HG03460 (cell line): ENCODE results near the gene CORO7.

Source experiments
- ATAC-seq: cut with Tn5 transposase; IDR thresholded peaks from one replicate; pipeline ENCODE4 v1.9.1; 2021; ENCODE audit not compliant: unreplicated experiment

CORO7 gene

DNA sequence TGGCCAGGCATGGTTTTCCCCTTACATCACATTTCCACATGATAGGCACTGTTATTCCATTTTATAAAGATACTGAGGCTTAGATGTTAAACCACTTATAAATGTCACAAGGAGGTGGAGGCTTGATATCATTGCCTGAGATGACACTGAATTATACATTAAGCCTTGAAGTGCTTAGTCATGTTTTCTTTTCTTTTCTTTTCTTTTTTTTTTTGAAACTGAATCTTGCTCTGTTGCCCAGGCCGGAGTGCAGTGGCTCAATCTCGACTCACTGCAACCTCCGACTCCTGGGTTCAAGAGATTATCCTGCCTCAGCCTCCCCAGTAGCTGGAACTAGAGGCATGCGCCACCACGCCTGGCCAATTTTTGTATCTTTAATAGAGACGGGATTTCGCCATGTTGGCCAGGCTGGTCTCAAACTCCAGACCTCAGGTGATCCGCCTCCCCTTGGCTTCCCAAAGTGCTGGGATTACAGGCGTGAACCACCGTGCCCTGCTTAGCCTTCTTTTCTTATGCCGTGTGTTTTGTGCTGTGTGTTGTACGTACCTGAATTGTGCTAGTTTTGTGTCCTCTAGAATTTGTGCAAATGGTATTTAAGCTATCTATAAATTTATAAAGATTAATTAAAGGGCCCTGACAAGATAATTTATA, 10.5 kb upstream of the CORO7 start:
- no peak for ATAC-seq

DNA sequence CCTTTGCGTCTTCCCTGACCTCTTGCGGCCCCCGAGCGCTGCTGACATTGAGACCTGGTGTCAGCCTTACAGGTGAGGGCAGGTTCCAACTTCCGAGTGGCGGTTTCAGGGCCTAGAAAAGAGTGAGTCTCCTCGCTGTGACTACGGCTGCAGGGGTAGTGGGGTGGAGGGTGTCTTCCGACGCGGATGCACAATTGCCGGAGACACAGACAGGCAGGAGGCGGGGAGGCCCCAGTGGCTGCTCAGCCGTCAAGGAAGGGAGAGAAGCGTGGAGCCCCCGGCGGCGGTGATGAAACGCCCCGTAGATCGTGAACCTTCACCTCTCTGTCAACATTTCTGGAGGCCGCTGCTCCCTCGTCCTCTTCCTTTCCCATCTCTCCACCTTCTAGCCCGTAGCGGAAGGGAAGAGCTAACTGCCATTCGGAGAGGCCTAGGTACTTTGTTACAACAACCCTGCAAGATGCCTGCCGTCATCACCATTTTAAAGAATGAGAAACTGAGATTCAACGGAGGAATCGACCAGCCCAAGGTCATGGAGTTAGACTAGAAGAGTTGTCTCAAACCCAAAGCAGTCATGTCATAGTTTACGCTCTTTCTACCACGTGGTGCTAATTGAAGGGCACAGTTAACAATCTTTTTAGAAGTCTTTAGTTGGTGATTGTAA, 9.8 kb upstream of the CORO7 start:
- ATAC-seq = peak; percentile 24

DNA sequence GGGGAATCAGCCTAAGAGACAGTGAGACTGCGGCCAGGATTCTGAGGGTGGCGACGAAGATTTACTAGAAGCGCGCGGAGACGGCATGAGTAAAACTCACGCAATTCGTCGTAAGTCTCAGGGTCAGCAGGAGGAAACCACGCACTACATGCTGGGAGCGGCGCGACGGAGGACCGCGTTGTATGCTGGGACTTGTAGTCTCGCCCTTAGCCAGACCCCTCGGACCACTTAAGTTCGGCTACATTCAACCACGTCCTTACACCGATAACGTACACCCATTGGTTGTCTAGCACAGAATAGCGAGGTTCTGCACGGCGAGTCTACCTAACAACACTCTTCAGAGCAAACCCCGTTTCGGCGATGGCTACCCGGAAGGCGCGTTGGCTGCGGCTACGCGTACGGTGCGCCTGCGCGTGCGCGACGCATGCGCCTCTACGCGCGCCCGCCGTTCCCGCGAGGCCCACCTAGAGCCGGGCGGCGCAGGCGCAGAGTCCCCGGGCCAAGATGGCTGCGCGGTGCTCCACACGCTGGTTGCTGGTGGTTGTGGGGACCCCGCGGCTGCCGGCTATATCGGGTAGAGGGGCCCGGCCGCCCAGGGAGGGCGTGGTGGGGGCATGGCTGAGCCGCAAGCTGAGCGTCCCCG, 9.1 kb upstream of the CORO7 start, which contains the start of gene DNAJA3:
Gene DNAJA3, plus strand, starts transcription at position 491 of the 643 bp plus-strand sequence. Its CDS starts 14 bp downstream, at position 505.
- ATAC-seq = peak; percentile 89

- no peak for ATAC-seq
Measured at GRCh38 chr16:4420505-4421105, 4.2 kb upstream of the CORO7 start.

DNA sequence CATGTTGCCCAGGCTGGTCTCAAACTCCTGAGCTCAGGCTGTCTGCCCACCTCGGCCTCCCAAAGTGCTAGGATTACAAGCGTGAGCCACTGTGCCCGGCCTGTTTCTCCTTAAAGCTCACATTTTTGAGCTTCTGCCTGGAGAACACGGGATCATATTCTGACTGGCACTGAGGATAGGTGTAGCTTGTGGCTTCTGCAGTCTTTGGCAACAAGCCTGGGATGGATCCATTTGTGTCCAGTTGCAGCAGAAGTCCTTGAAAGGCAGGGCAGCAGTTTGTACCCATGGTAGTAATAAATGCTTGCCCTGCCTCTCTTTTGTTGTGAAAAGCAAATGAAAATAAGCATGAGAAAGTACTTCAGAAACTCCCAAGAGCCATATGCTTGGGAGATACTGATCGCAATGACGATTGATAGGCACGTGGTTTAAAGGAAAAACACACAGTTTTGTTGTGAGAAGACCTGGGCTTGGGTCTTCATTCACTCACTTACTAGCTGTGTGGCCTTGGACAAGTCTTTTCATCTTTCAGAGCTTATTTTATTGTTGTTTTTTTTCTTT, 3.1 kb upstream of the CORO7 start:
- no peak for ATAC-seq

GRCh38 chr16:4415538-4416199, 727 bp downstream of the CORO7 start:
- no peak for ATAC-seq

GRCh38 chr16:4414187-4414917, 2.0 kb downstream of the CORO7 start:
- ATAC-seq = peak; percentile 66

DNA sequence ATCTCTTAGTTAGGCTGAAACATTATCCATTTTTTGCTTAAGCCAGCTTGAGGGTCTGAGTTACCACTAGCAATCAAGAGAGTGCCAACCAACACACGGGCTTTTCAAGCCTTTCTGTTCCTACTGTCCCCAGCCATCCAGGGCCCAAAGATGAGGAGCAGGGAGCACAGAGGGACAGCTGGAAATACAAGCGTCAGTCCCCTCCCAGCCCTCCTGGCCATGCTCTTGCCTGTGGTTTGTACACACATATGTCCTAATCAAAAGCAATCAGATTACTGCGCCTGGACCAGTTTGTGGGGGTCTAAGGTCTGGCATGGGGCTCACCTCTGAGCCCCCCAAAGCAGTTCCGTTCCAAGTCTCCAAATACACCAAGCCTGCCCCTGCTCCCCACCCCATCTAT, 3.5 kb downstream of the CORO7 start:
- ATAC-seq = no peak

GRCh38 chr16:4412159-4412558, 4.2 kb downstream of the CORO7 start:
- ATAC-seq = no peak

DNA sequence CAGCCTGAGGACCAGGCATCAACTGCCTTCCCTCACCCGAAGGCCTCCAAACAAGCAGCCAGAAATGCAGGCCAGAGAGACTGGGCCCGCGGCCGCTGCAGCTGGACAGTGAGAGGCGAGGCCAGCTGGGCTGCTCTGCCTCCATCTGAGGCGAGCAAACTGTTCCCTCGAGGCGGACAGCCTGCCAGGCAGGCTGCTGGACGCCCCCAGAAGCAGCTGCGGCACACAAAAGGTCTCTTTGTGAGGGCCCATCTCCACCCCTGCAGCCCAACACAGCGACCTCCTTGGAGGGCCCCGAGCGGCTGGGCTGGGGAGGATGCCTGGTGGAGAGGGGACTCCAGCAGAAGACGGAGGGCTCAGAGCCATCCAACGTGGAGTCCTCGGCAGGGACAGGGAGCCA, 4.7 kb downstream of the CORO7 start:
- ATAC-seq = no peak

DNA sequence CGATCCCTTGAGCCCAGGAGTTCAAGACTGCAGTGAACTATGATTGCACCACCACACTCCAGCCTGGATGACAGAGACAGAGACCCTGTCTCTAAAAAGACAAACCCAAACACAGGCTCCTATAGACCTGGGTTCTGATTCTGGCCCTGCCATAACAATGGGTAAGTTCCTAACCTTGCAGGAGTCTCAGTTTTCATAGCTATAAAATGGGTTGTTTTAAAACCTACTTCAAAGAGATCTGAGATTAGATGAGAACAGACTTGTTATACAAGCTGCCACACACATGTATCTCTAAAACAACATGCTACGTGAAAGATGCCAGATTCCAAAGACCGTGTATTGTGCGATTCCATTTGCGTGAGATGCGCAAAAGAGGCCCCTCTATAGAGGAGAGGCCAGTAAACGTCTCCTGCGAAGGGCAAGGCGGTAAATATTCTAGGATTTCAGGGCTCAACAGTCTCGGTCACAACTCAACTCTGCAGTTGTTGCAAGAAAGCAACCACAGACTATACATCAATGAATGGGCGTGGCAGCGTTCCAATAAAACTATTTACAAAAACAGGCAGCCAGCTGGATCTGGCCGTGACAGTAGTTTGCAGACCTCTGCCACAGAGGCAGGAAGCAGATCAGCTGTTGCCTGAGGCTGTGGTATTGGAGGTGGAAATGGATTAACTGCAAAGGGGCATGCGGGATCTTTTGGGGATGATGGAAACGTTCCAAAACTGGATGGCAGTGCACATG, 5.9 kb downstream of the CORO7 start:
- ATAC-seq = no peak

DNA sequence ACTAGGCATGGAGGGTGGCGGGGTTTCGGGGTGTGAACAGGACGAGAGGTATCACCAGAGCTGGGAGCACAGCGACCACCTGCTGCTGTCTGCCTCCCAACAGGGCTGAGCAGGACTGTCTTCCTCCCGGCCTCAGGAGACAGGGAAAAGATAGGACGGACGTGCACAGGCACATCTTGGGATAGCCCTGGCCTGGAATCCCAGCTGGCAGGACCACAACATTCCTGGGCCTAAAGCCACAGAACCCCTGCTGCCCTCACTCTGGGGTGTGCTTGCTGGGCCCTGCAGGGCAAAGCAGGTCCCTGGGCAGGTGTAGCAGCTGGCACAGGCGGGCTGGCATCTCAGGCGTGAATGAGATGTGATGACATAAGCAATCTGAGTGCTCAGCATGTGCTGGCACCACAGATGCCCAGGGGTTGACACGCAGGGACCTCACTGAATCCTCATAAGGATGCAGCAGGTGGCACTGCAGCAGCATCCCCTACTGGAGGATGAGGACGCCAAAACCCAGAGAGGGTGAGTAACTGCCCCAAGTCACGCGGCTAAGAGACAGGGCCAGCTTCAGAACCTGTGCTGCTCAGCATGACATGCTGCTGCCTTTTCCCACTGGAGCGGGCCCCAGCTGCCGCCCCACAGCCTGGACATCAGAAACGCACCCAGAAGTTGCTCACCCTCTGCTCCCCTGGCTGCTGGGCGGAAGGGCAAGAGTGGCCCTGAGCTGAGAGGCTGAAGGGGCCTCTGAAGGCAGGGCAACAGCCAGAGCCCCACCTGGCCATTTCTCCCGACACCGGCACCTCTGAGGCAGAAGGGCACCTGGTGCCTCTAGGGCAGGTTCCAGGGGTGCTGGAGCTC, 7.1 kb downstream of the CORO7 start:
- no peak for ATAC-seq

- no peak for ATAC-seq
Measured at GRCh38 chr16:4408323-4408690, 8.1 kb downstream of the CORO7 start.

DNA sequence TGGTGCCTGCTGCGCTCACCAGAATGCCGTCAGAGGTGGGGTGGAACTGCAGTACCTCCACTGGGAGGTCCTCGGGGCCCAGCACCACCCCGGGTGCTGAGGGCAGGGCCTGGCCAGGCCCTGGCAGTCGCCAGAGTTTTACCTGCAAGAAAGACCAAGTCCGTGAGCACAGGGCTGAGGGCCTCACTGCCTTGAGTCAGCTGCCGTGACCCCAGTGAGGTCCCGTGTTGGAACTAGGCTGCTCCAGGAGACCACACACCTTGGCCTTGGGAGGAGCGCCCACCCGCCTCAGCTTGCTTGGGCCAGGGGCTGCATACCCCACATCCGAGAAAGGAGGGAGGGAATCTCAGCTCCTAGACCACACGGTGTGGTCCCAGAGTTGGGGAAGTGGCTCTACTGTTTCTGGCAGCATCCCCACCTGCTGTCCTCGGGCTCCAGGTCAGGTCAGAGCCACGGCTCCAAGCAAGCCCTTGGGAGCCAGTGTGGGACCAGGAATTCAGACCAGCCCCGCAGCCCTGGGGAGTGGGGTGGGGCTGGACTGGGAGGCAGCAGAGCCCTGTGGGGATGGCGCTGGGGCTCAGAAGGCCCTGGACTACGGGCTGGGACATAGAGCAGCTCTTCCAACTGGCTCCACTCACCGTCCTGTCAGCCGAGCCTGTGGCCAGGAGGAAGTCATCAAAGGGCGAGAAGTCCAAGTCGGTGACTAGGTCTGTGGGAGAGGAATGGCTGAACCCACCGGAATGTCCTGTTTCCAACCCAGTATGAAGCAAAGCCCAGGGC, 8.7 kb downstream of the CORO7 start:
- ATAC-seq = no peak

DNA sequence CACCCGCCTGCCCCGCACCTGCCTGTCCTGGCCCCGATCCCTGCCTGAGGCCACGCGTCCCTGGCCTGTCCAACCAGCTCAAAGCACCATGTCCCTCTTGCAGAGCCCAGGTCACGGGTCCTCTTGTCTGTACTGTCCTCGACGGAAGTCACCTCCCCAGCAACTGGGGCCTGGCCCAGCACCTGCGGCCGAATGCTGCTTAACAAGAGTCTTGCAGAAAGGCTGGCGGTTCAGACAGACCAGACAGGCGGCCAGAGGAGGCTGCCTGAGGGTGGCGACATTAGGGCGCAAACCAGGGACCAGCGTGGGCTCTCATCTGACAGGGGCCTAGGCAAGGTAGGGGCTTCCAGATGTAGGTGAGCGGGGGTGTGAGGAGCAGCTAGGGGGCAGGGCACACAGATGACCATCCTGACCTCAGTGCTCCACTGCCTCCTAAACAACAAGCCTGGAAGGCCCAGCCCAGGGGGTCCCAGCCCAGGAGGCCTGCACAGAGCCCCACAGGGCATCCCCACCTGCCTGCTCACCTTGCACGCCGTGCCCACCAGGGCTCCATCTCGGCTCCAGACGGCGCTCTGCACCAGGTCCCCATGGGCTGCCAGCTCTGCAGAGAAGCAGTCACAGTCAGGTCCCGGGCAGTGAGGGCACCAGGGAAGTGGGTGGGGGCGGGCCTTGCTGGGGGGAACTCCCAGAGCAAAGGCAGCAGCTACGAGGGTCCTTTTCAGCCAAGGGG, 11.3 kb downstream of the CORO7 start:
- no peak for ATAC-seq

DNA sequence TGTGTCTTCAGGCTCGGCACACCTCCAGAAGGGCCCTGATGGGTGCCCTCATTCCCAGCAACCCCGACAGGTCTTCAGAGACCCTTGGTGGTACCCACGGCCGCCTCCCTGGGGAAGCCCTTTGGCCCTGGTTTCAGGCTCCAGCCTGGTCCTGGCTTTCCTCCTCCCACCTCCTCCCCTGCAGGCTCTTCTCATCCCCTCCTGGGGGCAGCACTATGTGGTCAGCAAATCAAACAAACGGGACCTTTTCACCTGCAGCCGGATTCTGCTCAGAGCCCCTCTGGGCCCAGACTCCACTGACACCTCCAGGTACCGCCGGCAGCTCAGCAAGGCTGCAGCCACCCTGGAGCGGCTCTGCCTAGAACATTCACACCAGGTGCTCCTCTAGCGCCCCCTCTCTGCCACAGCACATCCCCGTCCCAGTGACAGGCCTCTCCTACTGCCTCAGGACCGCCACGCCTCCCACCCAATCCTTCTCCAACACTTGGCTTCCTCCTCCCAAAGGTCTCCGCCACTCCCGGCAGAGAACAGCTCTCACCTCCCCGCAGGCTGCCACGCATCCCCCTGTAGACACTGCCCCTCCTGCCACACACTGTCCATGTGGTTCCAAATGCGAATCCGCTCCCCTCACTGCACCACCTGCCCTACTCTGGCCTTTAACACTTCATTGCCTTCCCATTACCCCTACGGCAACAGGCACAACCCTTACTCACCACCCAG, 12.0 kb downstream of the CORO7 start:
- ATAC-seq = no peak
